HCT116 (cell line): ENCODE results near the gene STK32C. TPM values are rescaled to one million over a fixed set of nuclear protein-coding genes. Genes with fewer than 3 reads are reported as not detected.

Experiments
- ATAC-seq: fragments of 200-7000 bp; cut with Tn5 transposase; 2 replicates; pipeline ENCODE4 v1.9.1; 2020; ENCODE audit warnings: mild to moderate bottlenecking, moderate library complexity
- BruUV-seq: library from RNA; stranded (reverse); fragments of 400-500 nt; replicated peaks from 2 replicates; lab custom pipeline; 2021; lab: Mats Ljungman, UMichigan
- CTCF ChIA-PET: fragments of 300-600 bp; sonication (Branson Sonifier 250); formaldehyde crosslinking; loops from one replicate; lab custom pipeline; 2021; ENCODE audit warnings: antibody characterized with exemption; lab: Charles Lee
- POLR2A ChIA-PET: fragments of 300-600, 350-600 bp; sonication (Branson Sonifier 250); formaldehyde crosslinking; loops from one replicate; lab custom pipeline; 2021; ENCODE audit warnings: antibody characterized with exemption; lab: Charles Lee
- RAD21 ChIA-PET, 2 experiments: fragments of 300-600 bp; sonication (Branson Sonifier 250); formaldehyde crosslinking; loops; one replicate each; lab custom pipeline; 2023; ENCODE audit warnings: low total read pairs in 2 of 2; ENCODE audit not compliant: uncharacterized antibody in 2 of 2, unreplicated experiment in 2 of 2, low non-redundant PET in 1 of 2; lab: Charles Lee
- DNase-seq: peaks from one replicate; pipeline ENCODE4 v3.0.0-alpha.2; 2010; ENCODE audit warnings: low read depth, low spot score
- H2AFZ ChIP-seq: fragments of 200-600 bp; shearing (Covaris generic), sonication (generic); 2 replicates; pipeline ENCODE4 v1.6.1; 2017; ENCODE audit warnings: low read depth, mixed run types, mixed read lengths, antibody characterized with exemption, low read length; ENCODE audit not compliant: poor library complexity, severe bottlenecking
- H3K27ac ChIP-seq: 2 replicates; pipeline ENCODE4 v1.5.1; 2012; ENCODE audit warnings: low read depth, low read length
- H3K27me3 ChIP-seq: fragments of 200-600 bp; sonication (generic); 2 replicates; pipeline ENCODE4 v1.6.1; 2016; ENCODE audit warnings: mixed run types, low read length, mixed read lengths; ENCODE audit not compliant: insufficient read depth
- H3K36me3 ChIP-seq, 2 experiments: fragments of 200-500 bp in 1 of 2; fragments of 200-600 bp in 1 of 2; sonication (Bioruptor generic) in 1 of 2; sonication (generic) in 1 of 2; 2 replicates each; pipeline versions ENCODE4 v1.5.1 to v1.6.1; 2014 to 2016; ENCODE audit warnings: low read length in 2 of 2, inconsistent platforms in 1 of 2, mixed read lengths in 1 of 2, mixed run types in 1 of 2; ENCODE audit not compliant: insufficient read depth in 2 of 2, control insufficient read depth in 1 of 2
- H3K4me1 ChIP-seq, 2 experiments: fragments of 200-600 bp in 1 of 2; sonication (generic) in 1 of 2; 2 replicates each; pipeline versions ENCODE4 v1.5.1 to v1.6.1; 2012 to 2017; ENCODE audit warnings: low read length in 2 of 2, inconsistent platforms in 1 of 2, mild to moderate bottlenecking in 1 of 2, mixed read lengths in 1 of 2, mixed run types in 1 of 2, moderate library complexity in 1 of 2; ENCODE audit not compliant: insufficient read depth in 2 of 2, control insufficient read depth in 1 of 2
- H3K4me2 ChIP-seq: fragments of 200-600 bp; sonication (generic); 2 replicates; pipeline ENCODE4 v1.6.1; 2017; ENCODE audit warnings: mixed run types, low read length, mixed read lengths
- H3K4me3 ChIP-seq, 2 experiments: fragments of 200-600 bp in 1 of 2; sonication (generic) in 1 of 2; replicated peaks in 1 of 2; 2 replicates each; pipeline ENCODE4 v1.5.1; 2011 to 2016; ENCODE audit warnings: low read length in 2 of 2, control low read depth in 1 of 2, low read depth in 1 of 2, mild to moderate bottlenecking in 1 of 2, mixed read lengths in 1 of 2, mixed run types in 1 of 2
- H3K79me2 ChIP-seq: fragments of 200-600 bp; sonication (generic); 2 replicates; pipeline ENCODE4 v1.6.1; 2017; ENCODE audit warnings: mild to moderate bottlenecking, mixed run types, low read length, moderate library complexity, mixed read lengths; ENCODE audit not compliant: insufficient read depth
- H3K9ac ChIP-seq: fragments of 200-600 bp; sonication (generic); 2 replicates; pipeline ENCODE4 v1.6.1; 2016; ENCODE audit warnings: low read length, mixed read lengths
- H3K9me2 ChIP-seq: fragments of 200-600 bp; sonication (generic), shearing (Covaris generic); 2 replicates; pipeline ENCODE4 v1.6.1; 2017; ENCODE audit warnings: mixed run types, mild to moderate bottlenecking, moderate library complexity; ENCODE audit not compliant: insufficient read depth
- H3K9me3 ChIP-seq, 2 experiments: fragments of 200-500 bp in 1 of 2; fragments of 200-600 bp in 1 of 2; sonication (Bioruptor generic) in 1 of 2; sonication (generic) in 1 of 2; 2 replicates each; pipeline ENCODE4 v1.6.1; 2014 to 2017; ENCODE audit warnings: low read length in 2 of 2, mixed read lengths in 2 of 2, inconsistent platforms in 1 of 2, low read depth in 1 of 2, mild to moderate bottlenecking in 1 of 2, mixed run types in 1 of 2, moderate library complexity in 1 of 2; ENCODE audit not compliant: control insufficient read depth in 1 of 2, insufficient read depth in 1 of 2
- H4K20me1 ChIP-seq: fragments of 200-600 bp; sonication (generic), shearing (Covaris generic); 2 replicates; pipeline ENCODE4 v1.6.1; 2017; ENCODE audit warnings: mixed run types, mild to moderate bottlenecking, moderate library complexity; ENCODE audit not compliant: insufficient read depth
- CBX3 ChIP-seq: IDR thresholded peaks from 2 replicates; pipeline ENCODE4 v1.6.1; 2012; ENCODE audit warnings: low read depth
- CEBPB ChIP-seq: IDR thresholded peaks from 2 replicates; pipeline ENCODE4 v1.6.1; 2012; ENCODE audit warnings: low read depth
- ELF1 ChIP-seq: IDR thresholded peaks from 2 replicates; pipeline ENCODE4 v1.6.1; 2012; ENCODE audit warnings: low read depth, borderline replicate concordance
- EZH2 ChIP-seq: fragments of 200-600 bp; sonication (generic); IDR thresholded peaks from 2 replicates; pipeline ENCODE4 v1.6.1; 2017; ENCODE audit warnings: antibody characterized with exemption, mixed run types
- EZH2phosphoT487 ChIP-seq: fragments of 200-600 bp; IDR thresholded peaks from 2 replicates; pipeline ENCODE4 v1.6.1; 2018; ENCODE audit warnings: antibody characterized with exemption, borderline replicate concordance
- FOSL1 ChIP-seq: IDR thresholded peaks from 2 replicates; pipeline ENCODE4 v1.6.1; 2012; ENCODE audit warnings: low read depth
- JUND ChIP-seq: IDR thresholded peaks from 2 replicates; pipeline ENCODE4 v1.6.1; 2012
- POLR2AphosphoS5 ChIP-seq: IDR thresholded peaks from 2 replicates; pipeline ENCODE4 v1.6.1; 2011; ENCODE audit warnings: mild to moderate bottlenecking, low read depth, low read length, moderate library complexity
- RAD21 ChIP-seq: IDR thresholded peaks from 2 replicates; pipeline ENCODE4 v1.6.1; 2012; ENCODE audit warnings: low read depth, mild to moderate bottlenecking
- SP1 ChIP-seq: IDR thresholded peaks from 2 replicates; pipeline ENCODE4 v1.6.1; 2012; ENCODE audit warnings: low read depth
- SRF ChIP-seq: IDR thresholded peaks from 2 replicates; pipeline ENCODE4 v1.6.1; 2012; ENCODE audit warnings: low read depth
- TCF7L2 ChIP-seq: IDR thresholded peaks from 2 replicates; pipeline ENCODE4 v1.7.0; 2011; ENCODE audit warnings: borderline replicate concordance, inconsistent platforms; ENCODE audit not compliant: insufficient read depth, insufficient read length; ENCODE audit errors: extremely low read depth
- ZFX ChIP-seq: fragments of 450-650 bp; IDR thresholded peaks from 2 replicates; pipeline ENCODE4 v1.6.1; 2017
- ZNF274 ChIP-seq: fragments of 200-500 bp; sonication (Bioruptor generic); IDR thresholded peaks from 2 replicates; pipeline ENCODE4 v1.6.1; 2014; ENCODE audit warnings: mild to moderate bottlenecking, low read depth, low read length, inconsistent platforms
- intact Hi-C: fragments of 100-400 bp; cut with micrococcal nuclease; formaldehyde crosslinking; loops from 2 replicates; pipeline ENCODE4 v1.10.0; 2022
- total RNA-seq: library from RNA; stranded (reverse); gene quantifications from one replicate; pipeline ENCODE4 v1.2.1, GENCODE V29; 2021; ENCODE audit not compliant: unreplicated experiment
- TF ChIP-seq, protein P1 (sequence below): IDR thresholded peaks from 2 replicates; pipeline ENCODE4 v1.6.1; 2011; ENCODE audit warnings: mild to moderate bottlenecking, low read length, moderate library complexity; ENCODE audit not compliant: insufficient replicate concordance; ENCODE audit errors: extremely low read depth
- TF ChIP-seq, protein P2 (sequence below): IDR thresholded peaks from 2 replicates; pipeline ENCODE4 v1.6.1; 2012
- TF ChIP-seq, protein P3 (sequence below): IDR thresholded peaks from 2 replicates; pipeline ENCODE4 v1.6.1; 2012
- TF ChIP-seq, protein P4 (sequence below), 3 experiments: fragments of 200-600 bp in 1 of 3; sonication (generic) in 1 of 3; IDR thresholded peaks in 2 of 3; conservative IDR thresholded peaks in 1 of 3; 2 replicates each; pipeline ENCODE4 v1.5.1; 2012 to 2017; ENCODE audit warnings: low read depth in 2 of 3, low read length in 2 of 3, antibody characterized with exemption in 1 of 3, borderline replicate concordance in 1 of 3, control low read depth in 1 of 3, mild to moderate bottlenecking in 1 of 3, mixed read lengths in 1 of 3, mixed run types in 1 of 3, moderate library complexity in 1 of 3; ENCODE audit not compliant: insufficient read depth in 1 of 3

STK32C gene
- total RNA-seq, 1 experiment from 2014 or later, result 29.7 TPM

DNA sequence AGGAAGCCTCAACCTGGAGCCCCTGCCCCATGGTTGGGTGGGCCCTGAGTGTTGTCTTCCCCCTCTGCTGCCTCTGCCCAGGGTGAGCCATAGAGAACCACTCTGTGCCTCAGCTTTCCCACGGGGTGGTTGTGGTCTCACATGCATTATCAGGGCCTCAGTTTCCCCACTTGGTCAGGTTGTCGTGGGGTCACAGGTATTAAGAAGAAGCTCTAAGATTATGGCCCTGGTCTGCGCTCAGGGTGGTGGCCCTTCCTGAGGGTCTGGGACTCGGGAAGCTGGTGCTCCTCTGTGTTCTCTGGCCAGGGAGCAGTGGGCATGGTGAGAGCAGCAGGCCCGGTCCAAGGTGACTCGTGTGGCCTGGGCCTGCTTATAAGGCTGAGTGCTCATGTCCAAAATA, 42.0 kb upstream of the STK32C start:
- POLR2A ChIA-PET, result no interaction called here
- intact Hi-C loops, result no loop called here

More for the DNA sequence above, 42.0 kb upstream of the STK32C start:
- Histone ChIP-seq H2AFZ (no peak overlapping the region), H3K4me3 (no peak overlapping the region), H3K27me3 (no peaks in the 10 kb centered on the region), H3K79me2 (no peaks in the 10 kb centered on the region), H4K20me1 (no peaks in the 10 kb centered on the region), H3K9ac (no peak overlapping the region), H3K4me2 (no peak overlapping the region), H3K9me2 (no peaks in the 10 kb centered on the region), H3K27ac (no peak overlapping the region), H3K4me1 (no peaks in the 10 kb centered on the region), H3K36me3 (no peaks in the 10 kb centered on the region), H3K9me3 (no peaks in the 10 kb centered on the region)
- no peak for DNase-seq
- CTCF ChIA-PET, result no interaction called here
- no peak for TF ChIP-seq RAD21
- no peak for TF ChIP-seq TCF7L2
- TF ChIP-seq, protein P1, sequence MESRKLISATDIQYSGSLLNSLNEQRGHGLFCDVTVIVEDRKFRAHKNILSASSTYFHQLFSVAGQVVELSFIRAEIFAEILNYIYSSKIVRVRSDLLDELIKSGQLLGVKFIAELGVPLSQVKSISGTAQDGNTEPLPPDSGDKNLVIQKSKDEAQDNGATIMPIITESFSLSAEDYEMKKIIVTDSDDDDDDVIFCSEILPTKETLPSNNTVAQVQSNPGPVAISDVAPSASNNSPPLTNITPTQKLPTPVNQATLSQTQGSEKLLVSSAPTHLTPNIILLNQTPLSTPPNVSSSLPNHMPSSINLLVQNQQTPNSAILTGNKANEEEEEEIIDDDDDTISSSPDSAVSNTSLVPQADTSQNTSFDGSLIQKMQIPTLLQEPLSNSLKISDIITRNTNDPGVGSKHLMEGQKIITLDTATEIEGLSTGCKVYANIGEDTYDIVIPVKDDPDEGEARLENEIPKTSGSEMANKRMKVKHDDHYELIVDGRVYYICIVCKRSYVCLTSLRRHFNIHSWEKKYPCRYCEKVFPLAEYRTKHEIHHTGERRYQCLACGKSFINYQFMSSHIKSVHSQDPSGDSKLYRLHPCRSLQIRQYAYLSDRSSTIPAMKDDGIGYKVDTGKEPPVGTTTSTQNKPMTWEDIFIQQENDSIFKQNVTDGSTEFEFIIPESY, result no peak
- no peak for TF ChIP-seq JUND
- no peak for TF ChIP-seq ZFX
- no peak for TF ChIP-seq EZH2phosphoT487
- TF ChIP-seq FOSL1, result no peak
- TF ChIP-seq SRF, result no peak
- TF ChIP-seq, protein P2, sequence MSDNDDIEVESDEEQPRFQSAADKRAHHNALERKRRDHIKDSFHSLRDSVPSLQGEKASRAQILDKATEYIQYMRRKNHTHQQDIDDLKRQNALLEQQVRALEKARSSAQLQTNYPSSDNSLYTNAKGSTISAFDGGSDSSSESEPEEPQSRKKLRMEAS, result no peak
- TF ChIP-seq POLR2AphosphoS5, result no peak
- no peak for TF ChIP-seq SP1
- TF ChIP-seq, protein P3, sequence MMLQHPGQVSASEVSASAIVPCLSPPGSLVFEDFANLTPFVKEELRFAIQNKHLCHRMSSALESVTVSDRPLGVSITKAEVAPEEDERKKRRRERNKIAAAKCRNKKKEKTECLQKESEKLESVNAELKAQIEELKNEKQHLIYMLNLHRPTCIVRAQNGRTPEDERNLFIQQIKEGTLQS, result no peak
- TF ChIP-seq ZNF274, result no peak
- no peak for TF ChIP-seq ELF1
- TF ChIP-seq CEBPB, result no peak
- TF ChIP-seq CBX3, result no peak
- TF ChIP-seq, protein P4, sequence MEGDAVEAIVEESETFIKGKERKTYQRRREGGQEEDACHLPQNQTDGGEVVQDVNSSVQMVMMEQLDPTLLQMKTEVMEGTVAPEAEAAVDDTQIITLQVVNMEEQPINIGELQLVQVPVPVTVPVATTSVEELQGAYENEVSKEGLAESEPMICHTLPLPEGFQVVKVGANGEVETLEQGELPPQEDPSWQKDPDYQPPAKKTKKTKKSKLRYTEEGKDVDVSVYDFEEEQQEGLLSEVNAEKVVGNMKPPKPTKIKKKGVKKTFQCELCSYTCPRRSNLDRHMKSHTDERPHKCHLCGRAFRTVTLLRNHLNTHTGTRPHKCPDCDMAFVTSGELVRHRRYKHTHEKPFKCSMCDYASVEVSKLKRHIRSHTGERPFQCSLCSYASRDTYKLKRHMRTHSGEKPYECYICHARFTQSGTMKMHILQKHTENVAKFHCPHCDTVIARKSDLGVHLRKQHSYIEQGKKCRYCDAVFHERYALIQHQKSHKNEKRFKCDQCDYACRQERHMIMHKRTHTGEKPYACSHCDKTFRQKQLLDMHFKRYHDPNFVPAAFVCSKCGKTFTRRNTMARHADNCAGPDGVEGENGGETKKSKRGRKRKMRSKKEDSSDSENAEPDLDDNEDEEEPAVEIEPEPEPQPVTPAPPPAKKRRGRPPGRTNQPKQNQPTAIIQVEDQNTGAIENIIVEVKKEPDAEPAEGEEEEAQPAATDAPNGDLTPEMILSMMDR (IDR thresholded peaks at IDR 0.05 in 2 of 3, conservative IDR thresholded peaks at IDR 0.05 in 1 of 3; ENCODE audit: borderline replicate concordance in 1 of 3, insufficient read depth in 1 of 3, low read depth in 2 of 3, low read length in 2 of 3), result no peak
- no peak for TF ChIP-seq EZH2
- no TSS peak for BruUV-seq
- ATAC-seq, result no peak
- RAD21 ChIA-PET, result no interaction called here
